Tongue (tissue), 2 donors: Measurements from ENCODE around the gene CFAP77. TPM values are rescaled to one million over a fixed set of nuclear protein-coding genes. Genes with fewer than 3 reads are reported as not detected.

ENCODE experiments used
- DNase-seq: peaks from one replicate; pipeline ENCODE4 v3.0.0-alpha.2; 2015
- total RNA-seq: library from RNA; depleted of rRNA; stranded (reverse); fragments of >200 nt; gene quantifications from one replicate; pipeline ENCODE4 v1.2.3, GENCODE V29; 2014

Gene CFAP77
- total RNA-seq, 1 donor from 2014 or later = not detected

DNA sequence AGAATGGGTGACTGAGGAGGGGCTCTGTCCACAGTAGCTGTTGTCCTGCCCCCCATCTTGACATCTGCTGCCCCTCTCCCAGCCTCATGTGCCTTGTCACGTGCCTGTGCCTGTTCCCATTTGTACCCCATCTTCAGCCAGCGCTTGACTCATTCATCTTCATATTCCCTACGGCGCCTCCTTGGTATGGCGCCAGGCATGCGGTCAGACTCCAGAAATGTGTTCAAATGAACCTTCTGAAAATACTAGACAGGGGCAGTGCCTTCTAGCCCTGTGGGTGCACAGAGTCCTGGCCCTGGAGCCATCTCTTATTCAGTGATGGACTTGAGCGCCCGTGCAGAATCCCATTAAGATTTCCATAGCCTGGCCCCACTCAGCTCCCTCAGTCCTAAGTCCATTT lies 46.2 kb downstream of the CFAP77 start:
- DNase-seq = no peak

DNA sequence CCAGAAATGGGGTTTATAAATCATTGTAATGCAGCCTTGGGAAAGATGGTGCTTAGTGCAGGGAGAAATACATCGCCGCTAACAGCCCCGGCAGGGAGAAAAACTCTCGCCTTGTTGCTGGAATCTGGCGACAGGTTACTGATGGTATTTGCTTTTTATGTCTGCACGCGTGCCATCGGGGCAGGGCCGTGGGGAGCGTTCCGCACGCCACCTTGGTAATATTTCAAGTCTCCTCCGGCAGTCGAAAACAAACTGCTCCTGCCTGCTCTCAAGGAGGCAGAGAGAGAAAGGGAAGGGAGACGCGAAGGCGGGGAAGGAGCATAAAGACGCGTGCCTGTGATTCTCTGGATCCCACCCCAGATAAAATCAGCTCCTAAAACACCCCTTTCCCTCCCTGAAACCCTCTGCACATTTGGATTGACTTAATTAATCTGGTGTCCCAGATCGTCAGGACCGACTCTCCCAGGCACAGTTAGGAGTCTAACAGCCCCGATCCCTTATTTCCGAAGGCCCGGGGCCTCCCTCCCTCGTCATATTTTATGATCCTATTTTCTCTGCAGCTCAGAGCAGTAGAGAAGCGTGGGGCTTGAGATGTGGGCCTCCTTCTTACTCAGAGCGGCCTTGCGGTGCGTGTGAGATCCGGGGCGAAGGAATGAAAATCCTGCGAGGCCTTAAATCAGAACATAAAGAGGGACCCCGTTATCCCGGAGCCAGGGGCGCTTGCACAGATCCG lies 47.7 kb downstream of the CFAP77 start:
- DNase-seq = no peak

DNA sequence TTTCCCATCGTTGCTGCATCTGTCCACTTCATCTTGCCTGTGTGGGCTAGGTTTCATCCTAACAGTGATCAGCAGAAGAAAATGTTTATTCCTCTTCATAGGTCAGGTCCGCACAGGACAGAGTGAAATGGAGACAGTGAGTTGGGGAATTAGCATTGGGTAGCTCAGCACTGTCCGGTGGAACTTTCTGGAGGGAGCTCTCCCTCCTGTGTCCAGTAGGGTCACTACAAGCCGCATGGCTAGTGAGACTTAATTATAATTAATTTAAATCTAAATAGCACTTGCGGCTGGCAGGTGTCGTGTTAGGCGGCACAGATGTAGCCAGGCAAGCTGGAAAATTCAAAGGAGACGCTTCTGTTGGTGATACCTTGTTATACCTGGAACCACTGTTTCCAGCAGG lies 48.4 kb downstream of the CFAP77 start:
- DNase-seq = no peak

- DNase-seq = no peak
Measured at GRCh38 chr9:132459661-132460060, 49.6 kb downstream of the CFAP77 start.

DNA sequence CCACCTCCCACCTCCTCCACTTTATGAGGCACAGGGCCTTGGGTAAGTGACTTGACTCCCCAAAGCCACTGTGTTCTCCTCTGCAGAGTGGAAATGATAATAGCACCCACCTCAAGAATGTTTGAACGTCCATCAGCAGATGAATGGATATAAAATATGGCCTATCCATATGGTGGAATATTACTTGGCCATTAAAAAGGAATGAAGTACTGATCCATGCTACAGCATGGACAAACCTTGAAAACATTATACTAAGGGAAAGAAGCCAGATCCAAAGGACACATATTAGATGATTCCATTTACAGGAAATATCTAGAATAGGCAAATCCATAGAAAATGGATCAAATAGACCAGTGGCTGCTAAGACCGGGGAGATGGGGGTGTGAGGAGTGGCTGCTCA lies 50.2 kb downstream of the CFAP77 start:
- DNase-seq = no peak

DNA sequence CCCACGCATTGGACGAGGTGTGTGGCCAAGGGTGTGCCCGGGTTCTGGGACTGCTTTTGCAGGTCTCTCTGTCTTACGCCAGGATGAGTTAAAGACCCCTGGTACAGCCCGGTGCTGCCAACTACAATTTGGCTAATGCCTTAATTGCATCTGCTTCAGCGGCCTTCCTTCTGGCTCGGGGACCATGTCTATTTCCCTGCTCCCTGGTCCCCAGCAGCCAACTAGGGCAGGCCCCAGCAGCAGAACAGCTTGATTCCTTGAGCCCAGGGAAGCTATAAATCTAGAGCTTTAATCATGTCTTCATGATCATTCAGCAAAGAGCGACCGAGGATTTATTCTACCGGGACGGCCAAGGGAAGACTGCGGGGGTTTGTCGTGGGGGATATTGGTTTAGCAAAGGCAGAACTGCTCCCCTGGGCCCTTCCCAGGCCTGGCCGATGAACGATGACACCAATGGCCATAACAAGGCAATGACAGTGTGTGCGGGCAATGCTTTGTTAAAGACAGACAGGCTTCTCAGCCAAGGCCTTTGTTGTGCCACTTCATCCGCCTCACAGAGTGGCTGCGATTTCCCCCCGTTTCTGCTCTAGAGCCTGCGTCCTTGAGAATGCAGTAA lies 51.4 kb downstream of the CFAP77 start:
- no peak for DNase-seq

DNA sequence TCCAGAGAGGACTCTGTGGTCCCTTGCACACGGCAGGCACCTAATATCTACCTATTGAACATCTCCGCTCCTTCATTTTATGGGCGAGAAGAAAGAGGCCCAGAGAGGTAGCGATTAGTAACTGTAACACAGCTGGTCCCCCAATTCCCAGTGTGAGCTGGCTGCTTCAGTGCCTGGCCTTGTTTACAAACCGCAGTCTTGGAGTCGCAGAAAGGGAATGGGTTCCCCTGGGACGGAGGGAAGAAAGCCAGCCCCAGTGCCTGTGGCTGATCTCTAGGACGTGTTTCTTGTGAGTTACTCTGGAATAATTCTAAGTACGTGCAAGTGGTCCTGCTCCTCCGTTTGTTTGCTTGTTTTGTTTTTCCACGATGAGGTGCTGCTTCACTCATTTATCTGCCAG lies 52.0 kb downstream of the CFAP77 start:
- no peak for DNase-seq

- DNase-seq = no peak
Measured at GRCh38 chr9:132464547-132464946, 54.5 kb downstream of the CFAP77 start.

- no peak for DNase-seq
Measured at GRCh38 chr9:132465131-132465635, 55.2 kb downstream of the CFAP77 start.

DNA sequence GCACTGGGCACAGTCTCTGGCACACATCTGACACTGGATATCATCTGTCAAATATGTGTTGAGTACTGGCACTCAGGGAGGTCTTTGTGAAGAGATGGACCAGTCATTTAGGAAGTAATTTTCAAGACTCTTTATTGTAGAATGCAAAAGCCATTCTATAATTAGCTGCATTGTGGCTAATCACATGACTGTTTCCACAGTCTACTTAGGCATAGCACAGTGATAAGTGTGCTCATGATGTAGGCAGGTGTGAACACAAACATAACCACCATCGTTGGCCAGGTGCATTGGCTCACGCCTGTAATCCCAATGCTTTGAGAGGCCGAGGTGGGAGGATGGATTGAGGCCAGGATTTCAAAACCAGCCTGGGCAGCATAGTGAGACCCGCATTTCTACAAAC lies 62.2 kb downstream of the CFAP77 start:
- DNase-seq = no peak

DNA sequence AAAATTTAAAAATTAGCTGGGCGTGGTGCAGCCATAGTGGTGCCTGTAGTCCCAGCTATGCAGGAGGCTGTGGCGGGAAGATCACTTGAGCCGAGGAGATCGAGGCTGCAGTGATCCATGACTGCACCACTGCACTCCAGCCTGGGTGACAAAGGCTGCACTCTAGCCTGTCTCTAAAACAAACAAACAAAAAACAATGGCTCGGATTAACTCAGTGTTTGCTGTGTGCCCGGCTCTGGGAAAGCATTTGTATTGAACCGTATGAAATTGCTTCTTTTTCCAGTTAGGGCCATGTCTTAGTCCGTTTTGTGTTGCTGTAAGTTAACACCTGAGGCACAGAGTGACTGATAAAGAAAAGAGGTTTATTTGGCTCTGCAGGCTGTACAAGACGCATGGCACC lies 62.6 kb downstream of the CFAP77 start:
- DNase-seq = no peak

DNA sequence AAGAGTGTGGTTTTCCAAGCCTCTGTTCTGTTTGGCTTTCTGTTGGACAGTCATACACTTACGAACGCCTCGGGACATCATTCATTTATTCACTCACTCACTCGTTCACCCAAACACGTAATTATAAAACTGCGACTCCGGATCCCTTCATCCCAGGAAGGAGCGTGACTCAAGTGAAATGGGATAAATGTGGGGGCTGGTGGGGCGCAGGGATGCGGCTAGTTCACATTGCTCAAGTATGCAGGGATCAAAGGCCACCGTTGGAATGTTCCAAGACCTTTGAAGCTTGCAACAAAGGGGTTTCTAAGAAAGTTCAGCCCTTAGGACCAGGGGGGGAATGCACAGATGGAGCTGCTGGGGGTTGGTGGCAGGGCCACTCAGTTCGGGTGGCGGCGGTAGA lies 64.2 kb downstream of the CFAP77 start:
- DNase-seq = no peak

DNA sequence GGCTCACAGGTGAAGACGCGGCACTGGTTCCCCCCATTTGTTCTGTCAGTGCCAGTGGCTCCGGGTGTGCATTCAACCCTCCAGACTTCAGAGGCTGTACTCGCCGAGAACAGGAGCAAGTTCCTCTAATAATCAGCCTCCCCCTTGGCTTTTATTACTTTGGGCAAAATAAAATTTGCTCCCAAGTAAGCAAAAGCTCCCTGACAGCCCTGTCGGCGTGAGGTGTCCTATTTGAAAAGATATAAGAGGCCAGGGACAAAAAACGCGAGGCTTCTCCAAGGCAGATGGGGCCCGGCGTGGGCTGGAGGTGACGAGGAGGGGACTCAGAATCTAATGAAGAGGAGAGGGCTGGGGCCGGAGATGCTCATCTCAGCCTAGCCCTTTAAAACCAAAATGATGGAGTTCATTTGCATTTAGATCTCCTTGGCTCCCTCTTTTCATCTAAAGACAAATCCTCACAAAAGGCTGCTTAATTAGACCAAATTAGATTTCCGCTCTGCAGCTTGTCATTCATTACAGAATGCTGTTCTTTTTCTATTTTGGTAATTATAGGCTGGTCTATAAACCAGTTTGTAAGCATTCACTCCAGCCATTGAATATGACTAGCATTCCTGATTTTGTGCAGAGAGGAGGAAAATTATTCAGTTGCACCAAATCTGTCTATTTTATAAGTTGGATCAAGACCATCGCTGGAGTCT lies 68.5 kb downstream of the CFAP77 start:
- no peak for DNase-seq

DNA sequence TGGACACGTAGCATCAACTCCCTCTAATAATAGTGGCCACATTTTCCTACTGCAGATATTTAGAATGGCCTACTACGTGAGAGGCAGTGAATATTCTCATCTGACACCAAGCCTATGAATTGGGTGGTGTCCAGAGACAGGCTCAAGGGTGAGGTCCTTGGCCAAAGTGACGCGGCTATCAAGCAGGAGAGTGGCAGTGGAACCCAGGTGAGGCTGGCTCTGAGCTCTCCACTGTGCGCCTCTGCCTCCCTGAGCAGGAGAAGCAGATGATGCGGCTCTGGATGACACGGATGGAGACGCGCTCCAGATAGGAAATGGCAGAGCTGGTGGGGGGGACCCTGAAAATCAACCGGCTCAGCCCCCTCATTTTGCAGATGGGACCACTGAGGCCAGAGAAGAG lies 69.7 kb downstream of the CFAP77 start:
- DNase-seq = no peak

GRCh38 chr9:132481053-132481849 lies 71.2 kb downstream of the CFAP77 start:
- no peak for DNase-seq

DNA sequence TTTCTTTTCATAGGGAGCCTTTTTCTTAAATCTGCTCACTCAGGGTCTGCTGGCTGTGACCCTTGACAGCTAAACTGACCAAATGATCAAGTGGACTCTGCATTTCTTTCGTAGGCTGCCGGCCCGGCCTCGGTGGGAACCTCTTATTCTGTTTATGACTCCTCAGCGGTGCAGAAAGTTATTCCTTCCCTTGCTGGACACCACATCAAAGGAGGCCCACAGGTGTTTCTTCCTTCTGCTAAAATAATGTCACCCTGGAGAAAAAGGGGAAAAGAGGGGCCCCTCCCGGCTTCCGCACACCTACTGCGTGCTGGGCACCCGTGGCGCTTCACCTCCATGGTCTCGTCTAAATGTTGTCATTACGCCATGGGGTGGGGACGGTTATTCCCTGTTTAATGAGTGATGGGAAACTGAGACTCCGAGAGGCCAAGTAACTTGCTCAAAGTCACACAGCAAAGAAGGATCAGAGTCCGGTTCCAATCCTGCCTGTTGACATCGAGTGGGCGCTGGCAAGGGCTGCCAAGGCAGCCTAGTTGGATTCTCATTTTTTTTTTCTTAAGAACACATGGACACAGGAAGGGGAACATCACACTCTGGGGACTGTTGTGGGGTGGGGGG lies 72.3 kb downstream of the CFAP77 start:
- DNase-seq = no peak

DNA sequence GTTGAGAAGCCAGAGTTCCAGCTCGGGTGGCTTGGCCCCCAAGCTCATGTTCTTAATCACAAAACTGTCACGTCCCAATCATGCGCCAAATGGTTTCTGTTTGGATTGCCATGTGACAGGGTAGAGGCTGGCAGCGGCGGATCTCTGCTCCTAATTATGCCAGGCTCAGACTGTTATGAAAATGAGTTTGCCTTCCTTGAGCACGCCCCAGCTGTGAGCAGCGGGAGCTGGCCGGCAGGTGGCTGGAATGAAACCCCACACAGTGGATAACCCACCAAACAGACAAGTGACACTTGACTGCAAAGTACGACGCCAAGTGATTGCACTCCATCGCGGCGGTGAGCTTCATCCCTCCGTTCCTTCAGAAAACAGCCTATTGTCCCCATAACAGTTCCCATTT lies 75.4 kb downstream of the CFAP77 start:
- no peak for DNase-seq

- DNase-seq = no peak
Measured at GRCh38 chr9:132486706-132487350, 76.8 kb downstream of the CFAP77 start.

DNA sequence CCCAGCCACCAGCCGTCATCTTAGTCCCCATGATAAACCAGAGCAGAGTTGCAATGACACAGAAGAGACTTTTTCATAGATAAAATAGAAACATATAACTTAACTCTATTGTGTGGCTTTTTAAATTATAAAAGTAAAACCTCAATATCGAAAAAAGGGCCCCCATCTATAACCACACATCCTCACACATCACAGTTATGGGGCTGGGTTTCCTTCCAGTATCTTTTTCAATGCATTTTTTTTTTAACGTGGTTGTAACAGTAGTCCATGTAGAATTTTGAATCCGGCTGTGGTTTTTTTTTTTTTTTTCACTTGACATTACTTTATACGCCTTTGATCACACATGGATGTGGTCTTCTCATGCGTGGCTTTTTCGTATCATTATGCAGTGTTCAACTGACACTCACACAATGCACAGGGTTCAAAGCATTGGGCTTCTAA lies 77.4 kb downstream of the CFAP77 start:
- no peak for DNase-seq

DNA sequence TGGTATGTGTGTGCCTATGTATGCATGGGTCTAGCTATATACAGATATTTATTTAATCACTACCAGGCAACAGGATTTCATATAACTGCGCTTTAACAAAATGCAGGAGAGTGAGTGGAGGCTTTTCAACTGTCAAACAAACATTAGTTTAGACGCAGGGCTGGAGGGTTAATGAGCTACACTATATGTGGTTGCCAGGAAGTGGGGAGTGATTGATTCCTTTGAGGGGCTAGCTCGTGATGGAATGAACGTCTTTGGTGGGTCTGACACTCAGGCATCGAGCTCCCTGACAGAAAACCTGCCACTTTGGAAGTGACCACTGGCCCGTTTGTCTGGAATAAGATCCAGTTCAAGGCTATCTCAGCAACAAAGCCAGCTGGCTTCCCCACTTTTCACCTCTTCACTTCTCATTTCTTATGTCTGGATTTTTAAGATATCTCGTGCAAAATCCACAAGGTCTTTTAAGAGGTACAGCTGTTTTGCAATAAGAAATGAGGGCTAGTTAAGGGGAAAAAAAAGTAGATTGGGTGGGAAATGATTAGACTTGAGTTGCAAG lies 78.0 kb downstream of the CFAP77 start:
- no peak for DNase-seq

- DNase-seq = no peak
Measured at GRCh38 chr9:132488626-132489025, 78.6 kb downstream of the CFAP77 start.
